ENCODE data around the gene CLEC18A. TPM values are rescaled to one million over a fixed set of nuclear protein-coding genes. Genes with fewer than 3 reads are reported as not detected.
A peak's percentile ranks its signal among the peaks of the same experiment; 100 is the strongest.

Gene CLEC18A
- total and polyA plus RNA-seq, 4 experiments from 2014 or later = 0.37 to 7.5 (median 7.2) TPM; not detected in 1

GRCh38 chr16:69924041-69924775, 26.9 kb upstream of the CLEC18A start:
- Histone ChIP-seq H3K36me3 (ENCODE audit: insufficient read depth, low read length) (peaks cover 15% of the 10 kb centered on the region), H3K27me3 (ENCODE audit: insufficient read depth, low read length) (no peaks in the 10 kb centered on the region), H3K4me3 (ENCODE audit: low read length in 2 of 2) (no peak overlapping the region), H3K27ac (ENCODE audit: low read depth, low read length) (no peak overlapping the region), H3K4me1 (ENCODE audit: insufficient read depth, low read length) (no peaks in the 10 kb centered on the region), H3K9me3 (ENCODE audit: control insufficient read depth in 1 of 2, low read length in 2 of 2) (no peaks in the 10 kb centered on the region)
- no peak overlapping the region for H3K27ac Mint-ChIP-seq
- no peaks in the 10 kb centered on the region for H3K9me3 Mint-ChIP-seq
- H3K4me1 Mint-ChIP-seq = peaks cover 0 to 4% (median 0%) of the 10 kb centered on the region in 4 donors
- ChIA-PET CTCF (ENCODE audit: partially characterized antibody) (no interaction called here), POLR2A (ENCODE audit: partially characterized antibody) (no interaction called here)
- H3K36me3 Mint-ChIP-seq = peaks cover 44 to 46% of the 10 kb centered on the region in 2 donors
- no peak for DNase-seq
- H3K4me3 Mint-ChIP-seq = no peak overlapping the region
- intact Hi-C loops (cut with micrococcal nuclease) = no loop called here
- H3K27me3 Mint-ChIP-seq = no peaks in the 10 kb centered on the region

- Mint-ChIP-seq H3K9me3 (no peaks in the 10 kb centered on the region), H3K27me3 (no peaks in the 10 kb centered on the region), H3K36me3 (peaks cover 44 to 51% of the 10 kb centered on the region in 2 donors), H3K4me1 (peaks cover 0 to 4% (median 0%) of the 10 kb centered on the region in 4 donors), H3K27ac (no peak overlapping the region), H3K4me3 (no peak overlapping the region)
- peaks cover 15% of the 10 kb centered on the region for H3K36me3 ChIP-seq (ENCODE audit: insufficient read depth, low read length)
- no peak overlapping the region for H3K27ac ChIP-seq (ENCODE audit: low read depth, low read length)
- H3K9me3 ChIP-seq (ENCODE audit: control insufficient read depth in 1 of 2, low read length in 2 of 2) = no peaks in the 10 kb centered on the region
- ChIA-PET CTCF (ENCODE audit: partially characterized antibody) (no interaction called here), POLR2A (ENCODE audit: partially characterized antibody) (no interaction called here)
- no peaks in the 10 kb centered on the region for H3K4me1 ChIP-seq (ENCODE audit: insufficient read depth, low read length)
- intact Hi-C loops (cut with micrococcal nuclease) = no loop called here
- H3K27me3 ChIP-seq (ENCODE audit: insufficient read depth, low read length) = no peaks in the 10 kb centered on the region
- DNase-seq = no peak
- H3K4me3 ChIP-seq (ENCODE audit: low read length in 2 of 2) = no peak overlapping the region
Measured at GRCh38 chr16:69924777-69925191, 26.4 kb upstream of the CLEC18A start.

DNA sequence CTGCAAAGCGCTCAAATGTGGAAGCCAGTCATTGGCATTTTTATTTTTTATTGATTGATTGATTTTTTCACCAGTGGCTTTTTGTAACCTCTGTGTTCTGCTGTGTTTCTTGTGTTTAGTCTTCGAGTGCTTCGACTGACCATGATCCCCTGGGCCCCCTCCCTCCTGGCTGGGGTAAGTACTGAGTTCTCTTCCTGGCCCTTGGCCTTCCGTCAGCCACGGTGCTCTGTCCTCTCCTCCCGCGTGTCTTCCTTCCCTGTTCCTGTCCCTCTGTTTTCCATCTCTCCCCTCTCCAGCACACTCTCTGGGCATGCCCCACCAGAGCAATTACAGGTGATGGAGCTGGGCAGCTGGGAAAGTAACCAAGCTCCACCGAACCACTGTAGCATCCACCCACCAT, 25.8 kb upstream of the CLEC18A start:
- no peaks in the 10 kb centered on the region for H3K9me3 Mint-ChIP-seq
- peaks cover 19% of the 10 kb centered on the region for H3K36me3 ChIP-seq (ENCODE audit: insufficient read depth, low read length)

DNA sequence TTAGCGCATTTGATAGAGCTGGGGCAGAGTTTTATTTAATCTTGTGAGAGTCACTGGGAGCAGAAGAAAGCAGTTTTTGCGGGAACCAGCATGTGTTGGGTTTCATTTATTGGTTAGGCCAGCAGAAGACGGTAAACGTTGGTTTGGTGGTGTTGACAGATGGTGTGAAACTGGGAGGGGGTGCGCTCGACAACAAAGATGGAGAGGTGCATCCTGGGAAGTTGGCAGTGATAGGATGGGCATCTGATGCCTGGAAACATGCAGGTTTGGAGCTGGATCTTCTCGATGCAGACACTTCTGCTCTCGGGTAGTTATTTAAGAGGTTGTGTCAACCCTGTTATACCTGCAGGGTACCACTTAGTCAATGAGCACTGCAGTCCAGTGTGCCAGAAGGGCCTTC, 24.9 kb upstream of the CLEC18A start:
- DNase-seq = no peak
- H3K36me3 Mint-ChIP-seq = peaks cover 43 to 55% of the 10 kb centered on the region in 2 donors
- H3K9me3 Mint-ChIP-seq = no peaks in the 10 kb centered on the region
- no peaks in the 10 kb centered on the region for H3K9me3 ChIP-seq (ENCODE audit: control insufficient read depth in 1 of 2, low read length in 2 of 2)
- H3K27me3 Mint-ChIP-seq = no peaks in the 10 kb centered on the region
- no peaks in the 10 kb centered on the region for H3K27me3 ChIP-seq (ENCODE audit: insufficient read depth, low read length)
- H3K27ac Mint-ChIP-seq = peak overlapping the region in 2 of 7 donors; percentile 29 to 33
- H3K4me3 Mint-ChIP-seq = no peak overlapping the region
- ChIA-PET CTCF (ENCODE audit: partially characterized antibody) (no interaction called here), POLR2A (ENCODE audit: partially characterized antibody) (no interaction called here)
- peaks cover 0 to 4% (median 0%) of the 10 kb centered on the region in 4 donors for H3K4me1 Mint-ChIP-seq
- no peak overlapping the region for H3K4me3 ChIP-seq (ENCODE audit: low read length in 2 of 2)
- no peak overlapping the region for H3K27ac ChIP-seq (ENCODE audit: low read depth, low read length)
- H3K36me3 ChIP-seq (ENCODE audit: insufficient read depth, low read length) = peaks cover 19% of the 10 kb centered on the region
- intact Hi-C loops (cut with micrococcal nuclease) = no loop called here
- no peaks in the 10 kb centered on the region for H3K4me1 ChIP-seq (ENCODE audit: insufficient read depth, low read length)

More for the DNA sequence above, 25.8 kb upstream of the CLEC18A start:
- DNase-seq = no peak
- Histone ChIP-seq H3K27me3 (ENCODE audit: insufficient read depth, low read length) (no peaks in the 10 kb centered on the region), H3K4me1 (ENCODE audit: insufficient read depth, low read length) (no peaks in the 10 kb centered on the region), H3K27ac (ENCODE audit: low read depth, low read length) (no peak overlapping the region), H3K9me3 (ENCODE audit: control insufficient read depth in 1 of 2, low read length in 2 of 2) (no peaks in the 10 kb centered on the region), H3K4me3 (ENCODE audit: low read length in 2 of 2) (no peak overlapping the region)
- H3K27ac Mint-ChIP-seq = no peak overlapping the region
- peaks cover 0 to 4% (median 0%) of the 10 kb centered on the region in 4 donors for H3K4me1 Mint-ChIP-seq
- intact Hi-C loops (cut with micrococcal nuclease) = no loop called here
- H3K4me3 Mint-ChIP-seq = peak overlapping the region in 1 of 8 donors; percentile 6
- no peaks in the 10 kb centered on the region for H3K27me3 Mint-ChIP-seq
- POLR2A ChIA-PET (ENCODE audit: partially characterized antibody) = no interaction called here
- CTCF ChIA-PET (ENCODE audit: partially characterized antibody) = no interaction called here
- H3K36me3 Mint-ChIP-seq = peaks cover 44 to 53% of the 10 kb centered on the region in 2 donors

- POLR2A ChIA-PET (ENCODE audit: partially characterized antibody) = no interaction called here
- DNase-seq = no peak
- Histone ChIP-seq H3K9me3 (ENCODE audit: control insufficient read depth in 1 of 2, low read length in 2 of 2) (no peaks in the 10 kb centered on the region), H3K4me3 (ENCODE audit: low read length in 2 of 2) (no peak overlapping the region), H3K36me3 (ENCODE audit: insufficient read depth, low read length) (peaks cover 25% of the 10 kb centered on the region), H3K27ac (ENCODE audit: low read depth, low read length) (no peak overlapping the region), H3K4me1 (ENCODE audit: insufficient read depth, low read length) (no peaks in the 10 kb centered on the region), H3K27me3 (ENCODE audit: insufficient read depth, low read length) (no peaks in the 10 kb centered on the region)
- peaks cover 39 to 56% of the 10 kb centered on the region in 2 donors for H3K36me3 Mint-ChIP-seq
- no peaks in the 10 kb centered on the region for H3K27me3 Mint-ChIP-seq
- peaks cover 0 to 4% (median 0%) of the 10 kb centered on the region in 4 donors for H3K4me1 Mint-ChIP-seq
- intact Hi-C loops (cut with micrococcal nuclease) = no loop called here
- H3K4me3 Mint-ChIP-seq = no peak overlapping the region
- CTCF ChIA-PET (ENCODE audit: partially characterized antibody) = interaction anchor here (0.7 to 5.0 kb wide), 4 partner anchors 9 to 130 kb away, joined by 3 to 23 read pairs (median 4); no protein-coding TSS in a partner anchor
- H3K9me3 Mint-ChIP-seq = no peaks in the 10 kb centered on the region
- peak overlapping the region in 2 of 7 donors; percentile 15 to 35 for H3K27ac Mint-ChIP-seq
Measured at GRCh38 chr16:69927056-69927757, 23.9 kb upstream of the CLEC18A start.

- no peak overlapping the region for H3K27ac ChIP-seq (ENCODE audit: low read depth, low read length)
- DNase-seq = no peak
- CTCF ChIA-PET (ENCODE audit: partially characterized antibody) = interaction anchor here (1.0 to 5.0 kb wide), 11 partner anchors 7 to 133 kb away, joined by 3 to 23 read pairs (median 6); no protein-coding TSS in a partner anchor
- no peaks in the 10 kb centered on the region for H3K27me3 ChIP-seq (ENCODE audit: insufficient read depth, low read length)
- Mint-ChIP-seq H3K4me1 (peaks cover 0 to 4% (median 0%) of the 10 kb centered on the region in 4 donors), H3K4me3 (peak overlapping the region in 1 of 8 donors; percentile 57), H3K27me3 (no peaks in the 10 kb centered on the region), H3K9me3 (no peaks in the 10 kb centered on the region), H3K36me3 (peaks cover 42 to 63% of the 10 kb centered on the region in 2 donors), H3K27ac (no peak overlapping the region)
- no peaks in the 10 kb centered on the region for H3K4me1 ChIP-seq (ENCODE audit: insufficient read depth, low read length)
- no peaks in the 10 kb centered on the region for H3K9me3 ChIP-seq (ENCODE audit: control insufficient read depth in 1 of 2, low read length in 2 of 2)
- intact Hi-C loops (cut with micrococcal nuclease) = no loop called here
- POLR2A ChIA-PET (ENCODE audit: partially characterized antibody) = no interaction called here
- no peak overlapping the region for H3K4me3 ChIP-seq (ENCODE audit: low read length in 2 of 2)
- H3K36me3 ChIP-seq (ENCODE audit: insufficient read depth, low read length) = peaks cover 42% of the 10 kb centered on the region
Measured at GRCh38 chr16:69928856-69929400, 22.2 kb upstream of the CLEC18A start.

- peaks cover 47% of the 10 kb centered on the region for H3K36me3 ChIP-seq (ENCODE audit: insufficient read depth, low read length)
- H3K36me3 Mint-ChIP-seq = peaks cover 47 to 69% of the 10 kb centered on the region in 2 donors
Measured at GRCh38 chr16:69929480-69929879, 21.7 kb upstream of the CLEC18A start.

More at GRCh38 chr16:69929480-69929879, 21.7 kb upstream of the CLEC18A start:
- Mint-ChIP-seq H3K4me1 (peaks cover 0 to 4% (median 0%) of the 10 kb centered on the region in 4 donors), H3K27me3 (no peaks in the 10 kb centered on the region), H3K4me3 (no peak overlapping the region), H3K9me3 (no peaks in the 10 kb centered on the region), H3K27ac (no peak overlapping the region)
- CTCF ChIA-PET (ENCODE audit: partially characterized antibody) = interaction anchor here (1.0 to 5.0 kb wide), 11 partner anchors 8 to 134 kb away, joined by 3 to 23 read pairs (median 6); no protein-coding TSS in a partner anchor
- H3K4me3 ChIP-seq (ENCODE audit: low read length in 2 of 2) = no peak overlapping the region
- intact Hi-C loops (cut with micrococcal nuclease) = no loop called here
- H3K9me3 ChIP-seq (ENCODE audit: control insufficient read depth in 1 of 2, low read length in 2 of 2) = no peaks in the 10 kb centered on the region
- POLR2A ChIA-PET (ENCODE audit: partially characterized antibody) = no interaction called here
- H3K27me3 ChIP-seq (ENCODE audit: insufficient read depth, low read length) = no peaks in the 10 kb centered on the region
- no peaks in the 10 kb centered on the region for H3K4me1 ChIP-seq (ENCODE audit: insufficient read depth, low read length)
- H3K27ac ChIP-seq (ENCODE audit: low read depth, low read length) = no peak overlapping the region
- DNase-seq = no peak
